ENCODE data around the gene DNAJC17. TPM values are rescaled to one million over a fixed set of nuclear protein-coding genes. Genes with fewer than 3 reads are reported as not detected.

DNAJC17 gene
- total and polyA plus RNA-seq, 8 donors: 12.2 to 57.6 (median 15.8) TPM

- H3K4me1 ChIP-seq: no peaks in the 10 kb centered on the region
- no peaks in the 10 kb centered on the region for H3K36me3 ChIP-seq
- no peak overlapping the region for H3K27ac ChIP-seq
- no peak overlapping the region for H3K4me3 ChIP-seq
- no peaks in the 10 kb centered on the region for H3K27me3 ChIP-seq
- no peak for TF ChIP-seq CTCF (IDR thresholded peaks at IDR 0.05)
- no peaks in the 10 kb centered on the region for H3K9me3 ChIP-seq
- FAIRE-seq: no peak
- no peak for ATAC-seq
- WGBS, 2 donors: 95 to 100% methylated on average over 1 of the region's 1 CpG
- no peak for DNase-seq
- intact Hi-C loops (cut with DNase I): no loop called here
These were observed 28.7 kb upstream of the DNAJC17 start for GRCh38 chr15:40836020-40836419.

- no peaks in the 10 kb centered on the region for H3K36me3 ChIP-seq
- H3K4me1 ChIP-seq: no peaks in the 10 kb centered on the region
- ATAC-seq: no peak
- no peak for FAIRE-seq
- H3K27ac ChIP-seq: no peak overlapping the region
- DNase-seq: no peak
- TF ChIP-seq CTCF (IDR thresholded peaks at IDR 0.05): no peak
- intact Hi-C loops (cut with DNase I): no loop called here
- H3K27me3 ChIP-seq: no peaks in the 10 kb centered on the region
- no peak overlapping the region for H3K4me3 ChIP-seq
- no peaks in the 10 kb centered on the region for H3K9me3 ChIP-seq
These were observed 25.6 kb upstream of the DNAJC17 start for GRCh38 chr15:40832903-40833302.

GRCh38 chr15:40831861-40832260 lies 24.6 kb upstream of the DNAJC17 start:
- FAIRE-seq (no peak), DNase-seq (no peak), ATAC-seq (no peak)
- no peaks in the 10 kb centered on the region for H3K9me3 ChIP-seq
- H3K4me3 ChIP-seq: no peak overlapping the region
- TF ChIP-seq CTCF (IDR thresholded peaks at IDR 0.05): no peak
- intact Hi-C loops (cut with DNase I): no loop called here
- 71 to 75% methylated on average over 1 of the region's 1 CpG for WGBS, 2 donors
- H3K27ac ChIP-seq: no peak overlapping the region
- no peaks in the 10 kb centered on the region for H3K36me3 ChIP-seq
- no peaks in the 10 kb centered on the region for H3K4me1 ChIP-seq
- no peaks in the 10 kb centered on the region for H3K27me3 ChIP-seq

- DNase-seq (no peak), ATAC-seq (no peak), FAIRE-seq (no peak)
- intact Hi-C loops (cut with DNase I): no loop called here
- Histone ChIP-seq H3K4me3 (no peak overlapping the region), H3K4me1 (peaks cover 0 to 6% (median 0%) of the 10 kb centered on the region in 3 donors), H3K27me3 (no peaks in the 10 kb centered on the region), H3K36me3 (no peaks in the 10 kb centered on the region), H3K9me3 (no peaks in the 10 kb centered on the region), H3K27ac (no peak overlapping the region)
- 86 to 89% methylated on average over 2 of the region's 2 CpGs for WGBS, 2 donors
- TF ChIP-seq CTCF (IDR thresholded peaks at IDR 0.05): no peak
These were observed 23.6 kb upstream of the DNAJC17 start for GRCh38 chr15:40830884-40831283.

GRCh38 chr15:40829115-40829514 lies 21.8 kb upstream of the DNAJC17 start:
- TF ChIP-seq CTCF (IDR thresholded peaks at IDR 0.05): no peak
- H3K36me3 ChIP-seq: no peaks in the 10 kb centered on the region
- no peaks in the 10 kb centered on the region for H3K27me3 ChIP-seq
- intact Hi-C loops (cut with DNase I): no loop called here
- no peaks in the 10 kb centered on the region for H3K9me3 ChIP-seq
- ATAC-seq: no peak
- 76 to 80% methylated on average over 7 of the region's 7 CpGs for WGBS, 2 donors
- FAIRE-seq: no peak
- no peak overlapping the region for H3K4me3 ChIP-seq
- peaks cover 0 to 7% (median 0%) of the 10 kb centered on the region in 3 donors for H3K4me1 ChIP-seq
- no peak overlapping the region for H3K27ac ChIP-seq
- no peak for DNase-seq

Data from pancreas (tissue), 10 donors.